Tibial artery (tissue), 4 donors: ENCODE measurements around the gene CATSPERE.
"Not testable (repeated sequence)": the region's sequence is repeated elsewhere in the genome, so short reads cannot be mapped to it uniquely, and the experiment has no call there.

ENCODE experiments used
- DNase-seq, 2 donors: peaks; one replicate each; pipeline ENCODE4 v3.0.0-alpha.2; 2019
- H3K27ac ChIP-seq, 2 donors: fragments of 200-600 bp; sonication (generic) in 1 of 2; 1 replicate in 1 of 2; 2 replicates in 1 of 2; pipeline ENCODE4 v1.5.1; 2018 to 2019; ENCODE audit warnings: mild to moderate bottlenecking in 1 of 2
- H3K27me3 ChIP-seq, 2 donors: fragments of 200-600 bp; sonication (generic) in 1 of 2; one replicate each; pipeline versions ENCODE4 v1.5.1 to v1.6.0; 2016 to 2019
- H3K36me3 ChIP-seq, 3 donors: fragments of 200-600 bp; sonication (generic) in 2 of 3; one replicate each; pipeline ENCODE4 v1.5.1; 2016 to 2019; ENCODE audit warnings: mild to moderate bottlenecking in 2 of 3
- H3K4me1 ChIP-seq, 4 donors: fragments of 200-600 bp; sonication (generic) in 2 of 4; 1 replicate in 3 of 4; 2 replicates in 1 of 4; pipeline ENCODE4 v1.5.1; 2016 to 2019
- H3K4me3 ChIP-seq, 2 donors: fragments of 200-600 bp; sonication (generic) in 1 of 2; 1 replicate in 1 of 2; 2 replicates in 1 of 2; pipeline ENCODE4 v1.5.1; 2018 to 2019; ENCODE audit warnings: mild to moderate bottlenecking in 2 of 2
- H3K9me3 ChIP-seq, 3 donors: fragments of 200-600 bp; sonication (generic) in 1 of 3; one replicate each; pipeline ENCODE4 v1.5.1; 2016 to 2019
- intact Hi-C: fragments of 100-400 bp; cut with DNase I; formaldehyde crosslinking; loops from one replicate; pipeline ENCODE4 v1.15.0; 2023; ENCODE audit warnings: low total_unique reads
- TF ChIP-seq, protein P1 (sequence below), 2 experiments: fragments of 200-600 bp in 1 of 2; fragments of 450-650 bp in 1 of 2; IDR thresholded peaks; one replicate each; pipeline ENCODE4 v1.5.1; 2017 to 2019; ENCODE audit warnings: antibody characterized with exemption in 2 of 2, mild to moderate bottlenecking in 1 of 2, moderate library complexity in 1 of 2

The CATSPERE gene

GRCh38 chr1:244494653-244495052 lies 33.6 kb downstream of the CATSPERE start:
- H3K36me3 ChIP-seq: no peaks in the 10 kb centered on the region
- H3K27me3 ChIP-seq: no peaks in the 10 kb centered on the region
- H3K4me3 ChIP-seq: no peak overlapping the region
- H3K9me3 ChIP-seq: peaks cover 0 to 5% (median 0%) of the 10 kb centered on the region in 3 donors
- no peak for DNase-seq
- TF ChIP-seq, protein P1, sequence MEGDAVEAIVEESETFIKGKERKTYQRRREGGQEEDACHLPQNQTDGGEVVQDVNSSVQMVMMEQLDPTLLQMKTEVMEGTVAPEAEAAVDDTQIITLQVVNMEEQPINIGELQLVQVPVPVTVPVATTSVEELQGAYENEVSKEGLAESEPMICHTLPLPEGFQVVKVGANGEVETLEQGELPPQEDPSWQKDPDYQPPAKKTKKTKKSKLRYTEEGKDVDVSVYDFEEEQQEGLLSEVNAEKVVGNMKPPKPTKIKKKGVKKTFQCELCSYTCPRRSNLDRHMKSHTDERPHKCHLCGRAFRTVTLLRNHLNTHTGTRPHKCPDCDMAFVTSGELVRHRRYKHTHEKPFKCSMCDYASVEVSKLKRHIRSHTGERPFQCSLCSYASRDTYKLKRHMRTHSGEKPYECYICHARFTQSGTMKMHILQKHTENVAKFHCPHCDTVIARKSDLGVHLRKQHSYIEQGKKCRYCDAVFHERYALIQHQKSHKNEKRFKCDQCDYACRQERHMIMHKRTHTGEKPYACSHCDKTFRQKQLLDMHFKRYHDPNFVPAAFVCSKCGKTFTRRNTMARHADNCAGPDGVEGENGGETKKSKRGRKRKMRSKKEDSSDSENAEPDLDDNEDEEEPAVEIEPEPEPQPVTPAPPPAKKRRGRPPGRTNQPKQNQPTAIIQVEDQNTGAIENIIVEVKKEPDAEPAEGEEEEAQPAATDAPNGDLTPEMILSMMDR (IDR thresholded peaks at IDR 0.05): no peak
- no peak overlapping the region for H3K27ac ChIP-seq
- H3K4me1 ChIP-seq: no peaks in the 10 kb centered on the region
- intact Hi-C loops: no loop called here

DNA sequence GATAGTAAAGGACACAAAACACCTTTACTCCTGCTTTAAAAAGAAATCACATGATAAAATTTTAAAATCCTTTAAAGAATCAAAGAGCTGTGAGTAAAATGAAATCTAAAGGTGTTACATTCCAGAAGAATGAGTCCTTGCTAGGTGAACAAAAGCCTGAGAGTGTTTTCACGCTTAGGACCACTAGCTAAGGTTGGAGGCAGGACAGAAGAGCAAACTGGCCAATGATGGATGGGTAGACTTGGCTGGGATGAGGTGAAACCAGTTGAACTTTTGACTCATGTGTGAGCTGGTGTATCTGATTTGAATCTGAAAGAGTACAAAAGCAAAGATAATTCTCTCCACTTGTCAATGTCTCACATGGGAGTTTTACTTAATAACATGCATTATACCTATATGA lies 35.1 kb downstream of the CATSPERE start:
- H3K27ac ChIP-seq: no peak overlapping the region
- H3K27me3 ChIP-seq: no peaks in the 10 kb centered on the region
- peaks cover 0 to 6% (median 0%) of the 10 kb centered on the region in 3 donors for H3K9me3 ChIP-seq
- no peak for DNase-seq
- TF ChIP-seq, protein P1 (IDR thresholded peaks at IDR 0.05): no peak
- no peaks in the 10 kb centered on the region for H3K36me3 ChIP-seq
- intact Hi-C loops: no loop called here
- H3K4me3 ChIP-seq: no peak overlapping the region
- no peaks in the 10 kb centered on the region for H3K4me1 ChIP-seq

DNA sequence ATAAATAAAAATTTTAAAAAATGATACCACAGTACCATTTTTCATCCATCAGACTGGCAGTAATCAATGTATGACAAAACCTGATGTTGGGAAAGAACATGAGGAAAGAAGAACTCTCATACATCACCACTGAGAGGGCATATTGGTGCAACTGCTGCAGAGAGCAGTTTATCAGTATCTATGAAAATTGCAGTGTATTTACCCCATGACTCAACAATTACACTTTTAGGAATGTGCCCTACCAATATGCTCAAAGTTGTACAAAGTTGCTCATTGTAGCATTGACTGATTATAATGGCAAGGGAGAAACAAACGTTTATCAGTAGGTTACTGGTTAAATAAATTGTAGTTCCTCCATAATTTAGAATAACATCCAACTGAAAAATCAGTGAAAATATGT lies 36.7 kb downstream of the CATSPERE start:
- intact Hi-C loops: no loop called here
- TF ChIP-seq, protein P1 (IDR thresholded peaks at IDR 0.05): no peak
- Histone ChIP-seq H3K27ac (no peak overlapping the region), H3K36me3 (no peaks in the 10 kb centered on the region), H3K4me1 (no peaks in the 10 kb centered on the region), H3K9me3 (peaks cover 0 to 6% (median 0%) of the 10 kb centered on the region in 3 donors), H3K4me3 (no peak overlapping the region), H3K27me3 (no peaks in the 10 kb centered on the region)
- no peak for DNase-seq

DNA sequence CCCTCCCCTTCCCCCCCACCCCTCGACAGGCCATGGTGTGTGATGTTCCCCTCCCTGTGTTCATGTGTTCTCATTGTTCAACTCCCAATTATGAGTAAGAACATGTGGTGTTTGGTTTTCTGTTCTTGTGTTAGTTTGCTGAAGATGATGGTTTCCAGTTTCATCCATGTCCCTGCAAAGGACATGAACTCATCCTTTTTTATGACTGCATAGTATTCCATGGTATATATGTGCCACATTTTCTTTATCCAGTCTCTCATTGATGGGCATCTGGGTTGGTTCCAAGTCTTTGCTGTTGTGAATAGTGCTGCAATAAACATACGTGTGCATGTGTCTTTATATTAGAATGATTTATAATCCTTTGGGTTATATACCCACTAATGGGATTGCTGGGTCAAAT lies 38.4 kb downstream of the CATSPERE start:
- H3K36me3 ChIP-seq, H3K9me3 ChIP-seq, H3K27me3 ChIP-seq, intact Hi-C loops, H3K4me3 ChIP-seq, DNase-seq, H3K27ac ChIP-seq, H3K4me1 ChIP-seq: not testable (repeated sequence)

DNA sequence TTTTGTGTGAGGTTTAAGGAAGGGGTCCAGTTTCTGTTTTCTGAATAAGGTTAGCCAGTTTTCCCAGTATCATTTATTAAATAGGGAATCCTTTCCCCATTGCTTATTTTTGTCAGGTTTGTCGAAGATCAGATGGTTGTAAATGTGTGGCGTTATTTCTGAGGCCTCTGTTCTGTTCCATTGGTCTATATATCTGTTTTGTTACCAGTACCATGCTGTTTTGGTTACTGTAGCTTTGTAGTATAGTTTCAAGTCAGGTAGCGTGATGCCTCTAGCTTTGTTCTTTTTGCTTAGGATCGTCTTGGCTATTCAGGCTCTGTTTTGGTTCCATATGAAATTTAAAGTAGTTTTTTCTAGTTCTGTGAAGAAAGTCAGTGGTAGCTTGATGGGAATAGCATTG lies 39.4 kb downstream of the CATSPERE start:
- intact Hi-C loops, DNase-seq, H3K27me3 ChIP-seq, H3K9me3 ChIP-seq, H3K4me3 ChIP-seq, H3K4me1 ChIP-seq, H3K27ac ChIP-seq, H3K36me3 ChIP-seq: not testable (repeated sequence)

GRCh38 chr1:244502630-244503029 lies 41.6 kb downstream of the CATSPERE start:
- no peak overlapping the region for H3K27ac ChIP-seq
- no peak overlapping the region for H3K4me3 ChIP-seq
- H3K27me3 ChIP-seq: no peaks in the 10 kb centered on the region
- TF ChIP-seq, protein P1 (IDR thresholded peaks at IDR 0.05): no peak
- DNase-seq: no peak
- H3K4me1 ChIP-seq: no peaks in the 10 kb centered on the region
- no peaks in the 10 kb centered on the region for H3K36me3 ChIP-seq
- intact Hi-C loops: no loop called here
- peaks cover 0 to 11% (median 5%) of the 10 kb centered on the region in 3 donors for H3K9me3 ChIP-seq

- TF ChIP-seq, protein P1 (IDR thresholded peaks at IDR 0.05): no peak
- no peak for DNase-seq
- Histone ChIP-seq H3K4me3 (no peak overlapping the region), H3K36me3 (peaks cover 0 to 4% (median 0%) of the 10 kb centered on the region in 3 donors), H3K27ac (no peak overlapping the region), H3K9me3 (peaks cover 0 to 5% (median 0%) of the 10 kb centered on the region in 3 donors), H3K27me3 (no peaks in the 10 kb centered on the region), H3K4me1 (no peaks in the 10 kb centered on the region)
- intact Hi-C loops: no loop called here
Measured at GRCh38 chr1:244513493-244513892, 52.4 kb downstream of the CATSPERE start.
